ENCODE measurements around the gene USP11. TPM values are rescaled to one million over a fixed set of nuclear protein-coding genes. Genes with fewer than 3 reads are reported as not detected.

Gene USP11
- polyA plus RNA-seq, 1 donor (not counting 4 experiments of a cell fraction or from before 2014, with no cell fraction given): 6.3 TPM

GRCh38 chrX:47198687-47199080 lies 34.1 kb upstream of the USP11 start:
- peaks cover 19% of the 10 kb centered on the region for H3K4me1 ChIP-seq (ENCODE audit: control insufficient read depth, extremely low read depth, insufficient read depth, low read length)

GRCh38 chrX:47199286-47199685 lies 33.5 kb upstream of the USP11 start:
- Histone ChIP-seq H3K4me2 (ENCODE audit: control insufficient read depth, extremely low read depth, insufficient read depth, low read depth, low read length) (no peak overlapping the region), H4K20me1 (ENCODE audit: control insufficient read depth, extremely low read depth, insufficient read depth, low read length) (peaks cover 17% of the 10 kb centered on the region), H3K79me2 (ENCODE audit: control insufficient read depth, insufficient read depth, low read length) (peaks cover 64% of the 10 kb centered on the region), H3K4me3 (ENCODE audit: control insufficient read depth in 2 of 3, extremely low read depth in 1 of 3, insufficient read depth in 2 of 3, low read depth in 1 of 3, low read length in 3 of 3) (no peak overlapping the region), H3K9me1 (ENCODE audit: control insufficient read depth, extremely low read depth, insufficient read depth, low read length) (no peaks in the 10 kb centered on the region), H3K27ac (ENCODE audit: control insufficient read depth, insufficient read depth, low read length) (no peak overlapping the region), H2AFZ (ENCODE audit: control insufficient read depth, low read length) (no peak overlapping the region), H3K27me3 (ENCODE audit: control insufficient read depth, extremely low read depth, insufficient read depth, low read length) (no peaks in the 10 kb centered on the region), H3K36me3 (ENCODE audit: control insufficient read depth in 2 of 2, extremely low read depth in 1 of 2, insufficient read depth in 2 of 2, low read length in 2 of 2) (peaks cover 53 to 76% of the 10 kb centered on the region in 2 experiments), H3K9me3 (ENCODE audit: control insufficient read depth, low read depth, low read length) (no peaks in the 10 kb centered on the region), H3K9ac (ENCODE audit: control insufficient read depth, extremely low read depth, insufficient read depth, low read length) (no peak overlapping the region), H3K4me1 (ENCODE audit: control insufficient read depth, extremely low read depth, insufficient read depth, low read length) (peaks cover 19% of the 10 kb centered on the region)
- dilution Hi-C loops (cut with MboI; ENCODE audit: extremely low pct_ligation_motif_present, low sequenced_read_pairs): no loop called here
- TF ChIP-seq EZH2 (IDR thresholded peaks at IDR 0.05; ENCODE audit: low read length): no peak
- no peak for TF ChIP-seq CTCF (optimal IDR thresholded peaks at IDR 0.05 in 1 of 3, IDR thresholded peaks at IDR 0.05 in 1 of 3, conservative IDR thresholded peaks at IDR 0.05 in 1 of 3; ENCODE audit: extremely low read depth in 1 of 3, insufficient read depth in 2 of 3, low read length in 3 of 3)
- DNase-seq (ENCODE audit: low read depth, low spot score) (no peak), FAIRE-seq (no peak)

More at GRCh38 chrX:47198687-47199080, 34.1 kb upstream of the USP11 start:
- Histone ChIP-seq H3K9me1 (ENCODE audit: control insufficient read depth, extremely low read depth, insufficient read depth, low read length) (no peaks in the 10 kb centered on the region), H4K20me1 (ENCODE audit: control insufficient read depth, extremely low read depth, insufficient read depth, low read length) (peaks cover 17% of the 10 kb centered on the region), H3K4me2 (ENCODE audit: control insufficient read depth, extremely low read depth, insufficient read depth, low read depth, low read length) (no peak overlapping the region), H3K27ac (ENCODE audit: control insufficient read depth, insufficient read depth, low read length) (no peak overlapping the region), H3K27me3 (ENCODE audit: control insufficient read depth, extremely low read depth, insufficient read depth, low read length) (no peaks in the 10 kb centered on the region), H3K4me3 (ENCODE audit: control insufficient read depth in 2 of 3, extremely low read depth in 1 of 3, insufficient read depth in 2 of 3, low read depth in 1 of 3, low read length in 3 of 3) (no peak overlapping the region), H3K9me3 (ENCODE audit: control insufficient read depth, low read depth, low read length) (no peaks in the 10 kb centered on the region), H3K9ac (ENCODE audit: control insufficient read depth, extremely low read depth, insufficient read depth, low read length) (no peak overlapping the region), H3K36me3 (ENCODE audit: control insufficient read depth in 2 of 2, extremely low read depth in 1 of 2, insufficient read depth in 2 of 2, low read length in 2 of 2) (peaks cover 51 to 70% of the 10 kb centered on the region in 2 experiments), H3K79me2 (ENCODE audit: control insufficient read depth, insufficient read depth, low read length) (peaks cover 70% of the 10 kb centered on the region), H2AFZ (ENCODE audit: control insufficient read depth, low read length) (no peak overlapping the region)
- TF ChIP-seq EZH2 (IDR thresholded peaks at IDR 0.05; ENCODE audit: low read length) (no peak), CTCF (optimal IDR thresholded peaks at IDR 0.05 in 1 of 3, IDR thresholded peaks at IDR 0.05 in 1 of 3, conservative IDR thresholded peaks at IDR 0.05 in 1 of 3; ENCODE audit: extremely low read depth in 1 of 3, insufficient read depth in 2 of 3, low read length in 3 of 3) (no peak)
- dilution Hi-C loops (cut with MboI; ENCODE audit: extremely low pct_ligation_motif_present, low sequenced_read_pairs): no loop called here
- DNase-seq (ENCODE audit: low read depth, low spot score) (no peak), FAIRE-seq (no peak)
